Mesenchymal stem cell (in vitro differentiated cells and primary cell): Measurements from ENCODE around the gene BRMS1L.

Experiments
- DNase-seq: peaks from one replicate; pipeline ENCODE4 v3.0.0-alpha.2; 2013
- H2AFZ ChIP-seq: one replicate; pipeline ENCODE4 v1.6.1; 2013; ENCODE audit warnings: low read depth, mild to moderate bottlenecking, control low read depth, inconsistent platforms, low read length, moderate library complexity
- H2AK5ac ChIP-seq: 2 replicates; pipeline ENCODE4 v1.6.1; 2013; ENCODE audit warnings: low read length, moderate library complexity, mild to moderate bottlenecking, inconsistent platforms; ENCODE audit not compliant: severe bottlenecking
- H2BK120ac ChIP-seq: one replicate; pipeline ENCODE4 v1.6.1; 2013; ENCODE audit warnings: low read depth, mild to moderate bottlenecking, inconsistent platforms, low read length, moderate library complexity
- H2BK12ac ChIP-seq, 2 experiments: one replicate each; pipeline ENCODE4 v1.6.1; 2013; ENCODE audit warnings: inconsistent platforms in 2 of 2, low read length in 2 of 2, mild to moderate bottlenecking in 2 of 2, moderate library complexity in 2 of 2, control low read depth in 1 of 2
- H2BK15ac ChIP-seq: one replicate; pipeline ENCODE4 v1.6.1; 2013; ENCODE audit warnings: mild to moderate bottlenecking, low read depth, inconsistent platforms; ENCODE audit not compliant: poor library complexity, severe bottlenecking
- H2BK5ac ChIP-seq: 2 replicates; pipeline ENCODE4 v1.6.1; 2013; ENCODE audit warnings: low read depth, mild to moderate bottlenecking, low read length, control low read depth, inconsistent platforms; ENCODE audit not compliant: poor library complexity, severe bottlenecking
- H3K14ac ChIP-seq, 2 experiments: one replicate each; pipeline ENCODE4 v1.6.1; 2013; ENCODE audit warnings: inconsistent platforms in 2 of 2, low read length in 2 of 2, control low read depth in 1 of 2, mild to moderate bottlenecking in 1 of 2, moderate library complexity in 1 of 2
- H3K18ac ChIP-seq, 2 experiments: one replicate each; pipeline ENCODE4 v1.6.1; 2013; ENCODE audit warnings: inconsistent platforms in 2 of 2, low read length in 2 of 2, control low read depth in 1 of 2, low read depth in 1 of 2, mild to moderate bottlenecking in 1 of 2
- H3K23ac ChIP-seq, 2 experiments: one replicate each; pipeline ENCODE4 v1.6.1; 2013; ENCODE audit warnings: inconsistent platforms in 2 of 2, low read length in 2 of 2, mild to moderate bottlenecking in 2 of 2, moderate library complexity in 2 of 2, control low read depth in 1 of 2
- H3K27ac ChIP-seq: 2 replicates; pipeline ENCODE4 v1.5.1; 2013; ENCODE audit warnings: mild to moderate bottlenecking, moderate library complexity, low read length, control low read depth, inconsistent platforms; ENCODE audit not compliant: poor library complexity, severe bottlenecking
- H3K27me3 ChIP-seq, 2 experiments: 2 replicates each; pipeline versions ENCODE4 v1.6.1 to v1.7.0; 2013; ENCODE audit warnings: low read length in 2 of 2, mild to moderate bottlenecking in 2 of 2, moderate library complexity in 2 of 2, control low read depth in 1 of 2, inconsistent platforms in 1 of 2; ENCODE audit not compliant: control insufficient read depth in 1 of 2, insufficient read depth in 1 of 2
- H3K36me3 ChIP-seq, 2 experiments: 2 replicates each; pipeline versions ENCODE4 v1.6.1 to v1.7.0; 2013; ENCODE audit warnings: low read length in 2 of 2, control low read depth in 1 of 2, inconsistent platforms in 1 of 2, low read depth in 1 of 2, mild to moderate bottlenecking in 1 of 2; ENCODE audit not compliant: insufficient read depth in 2 of 2, control insufficient read depth in 1 of 2
- H3K4ac ChIP-seq, 2 experiments: one replicate each; pipeline ENCODE4 v1.6.1; 2013; ENCODE audit warnings: inconsistent platforms in 2 of 2, low read length in 2 of 2, mild to moderate bottlenecking in 2 of 2, moderate library complexity in 2 of 2, control low read depth in 1 of 2, low read depth in 1 of 2
- H3K4me1 ChIP-seq: 2 replicates; pipeline ENCODE4 v1.6.1; 2013; ENCODE audit warnings: low read depth, low read length, control low read depth; ENCODE audit not compliant: control insufficient read depth, insufficient read depth
- H3K4me2 ChIP-seq: 2 replicates; pipeline ENCODE4 v1.6.1; 2013; ENCODE audit warnings: low read length, mild to moderate bottlenecking, inconsistent platforms; ENCODE audit not compliant: poor library complexity, severe bottlenecking
- H3K4me3 ChIP-seq, 2 experiments: 2 replicates each; pipeline versions ENCODE4 v1.5.1 to v1.7.0; 2013; ENCODE audit warnings: low read length in 2 of 2, mild to moderate bottlenecking in 2 of 2, control low read depth in 1 of 2, low read depth in 1 of 2; ENCODE audit not compliant: insufficient read depth in 1 of 2
- H3K79me1 ChIP-seq: replicated peaks from 2 replicates; pipeline ENCODE4 v1.6.1; 2013; ENCODE audit warnings: mild to moderate bottlenecking, control low read depth, low read length, inconsistent platforms; ENCODE audit not compliant: poor library complexity, severe bottlenecking
- H3K9ac ChIP-seq: 2 replicates; pipeline ENCODE4 v1.7.0; 2013; ENCODE audit warnings: mild to moderate bottlenecking, low read length, moderate library complexity
- H3K9me3 ChIP-seq: 2 replicates; pipeline ENCODE4 v1.7.0; 2013; ENCODE audit warnings: mild to moderate bottlenecking, low read length; ENCODE audit not compliant: control insufficient read depth
- H4K8ac ChIP-seq: one replicate; pipeline ENCODE4 v1.6.1; 2013; ENCODE audit warnings: inconsistent platforms, mild to moderate bottlenecking, low read length, moderate library complexity
- H4K91ac ChIP-seq: one replicate; pipeline ENCODE4 v1.6.1; 2013; ENCODE audit warnings: mild to moderate bottlenecking, low read length, inconsistent platforms
- WGBS: methylation state at CpG from one replicate; pipeline ENCODE4 v1.1.7; 2013; ENCODE audit warnings: mixed read lengths; 5-methylcytosine and 5-hydroxymethylcytosine counted together

BRMS1L gene

DNA sequence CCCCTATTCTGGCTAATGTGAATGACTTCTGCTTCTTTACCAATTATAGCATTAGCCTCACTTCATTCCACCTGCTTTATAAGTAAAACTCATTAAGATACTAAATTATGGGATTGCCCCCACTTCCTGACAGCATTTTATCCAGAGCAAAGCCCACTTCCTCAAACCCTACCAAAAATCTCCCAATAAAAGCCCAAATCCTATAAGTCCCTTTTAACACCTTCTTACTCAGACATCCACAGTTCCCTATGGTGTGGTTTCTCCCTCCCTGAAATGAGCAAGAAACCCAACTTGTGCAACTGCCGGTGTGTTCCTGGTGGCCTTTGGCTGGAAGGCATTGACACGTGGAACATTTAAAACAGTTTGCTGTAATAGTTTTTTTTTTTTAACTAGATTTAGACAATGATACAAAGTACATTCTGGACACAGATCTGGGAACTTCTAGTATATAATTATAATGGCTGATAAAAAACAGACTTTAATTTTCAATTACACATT, 53.1 kb downstream of the BRMS1L start:
- no peak overlapping the region for H3K4me2 ChIP-seq
- no peak overlapping the region for H2BK12ac ChIP-seq
- H3K9me3 ChIP-seq = no peaks in the 10 kb centered on the region
- peak overlapping the region; percentile 55 for H3K9ac ChIP-seq
- H2BK15ac ChIP-seq = no peak overlapping the region
- H4K8ac ChIP-seq = no peak overlapping the region
- H4K91ac ChIP-seq = no peak overlapping the region
- H3K27ac ChIP-seq = peak overlapping the region; percentile 59
- H3K36me3 ChIP-seq = peaks cover 0 to 3% of the 10 kb centered on the region in 2 experiments
- no peaks in the 10 kb centered on the region for H3K4me1 ChIP-seq
- no peak overlapping the region for H2AFZ ChIP-seq
- H3K23ac ChIP-seq = no peak overlapping the region
- no peak overlapping the region for H2AK5ac ChIP-seq
- H3K4me3 ChIP-seq = no peak overlapping the region
- H3K27me3 ChIP-seq = no peaks in the 10 kb centered on the region
- H3K18ac ChIP-seq = no peak overlapping the region
- H3K14ac ChIP-seq = no peak overlapping the region
- 17% methylated on average over 1 of the region's 2 CpGs for WGBS
- H2BK5ac ChIP-seq = no peak overlapping the region
- H3K4ac ChIP-seq = no peak overlapping the region
- no peak overlapping the region for H2BK120ac ChIP-seq
- peak; percentile 79 for DNase-seq
- no peaks in the 10 kb centered on the region for H3K79me1 ChIP-seq

DNA sequence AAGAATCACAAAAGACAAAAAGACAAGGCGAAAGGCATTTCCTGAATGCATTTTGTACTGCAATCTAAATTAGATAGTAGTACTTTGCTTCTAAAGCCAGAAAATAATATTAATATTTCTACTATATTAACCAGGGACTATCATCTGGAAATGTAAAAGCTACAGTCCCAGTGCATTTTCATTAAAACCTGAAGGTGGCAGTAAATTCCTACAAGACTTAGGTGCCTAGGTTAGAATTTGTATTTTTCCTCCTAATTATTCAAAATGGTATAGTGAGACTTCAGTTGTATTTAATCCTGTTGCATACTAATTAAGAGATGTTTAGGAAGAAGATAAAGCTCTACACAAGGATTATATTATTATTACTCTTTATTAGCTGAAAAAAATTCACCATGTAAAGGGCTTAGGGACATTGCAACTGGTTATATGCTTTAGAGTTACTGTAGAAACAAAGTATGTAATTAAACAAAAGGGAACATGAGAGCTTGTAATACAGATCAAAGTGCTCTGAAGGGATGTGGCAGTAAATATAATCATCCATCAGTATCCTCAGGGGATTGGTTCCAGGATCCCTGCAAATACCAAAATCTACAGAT, 53.6 kb downstream of the BRMS1L start:
- no peak overlapping the region for H3K4me3 ChIP-seq
- no peak overlapping the region for H2BK120ac ChIP-seq
- no CpG with 5 or more reads among the region's 1 CpG for WGBS
- H2BK15ac ChIP-seq = no peak overlapping the region
- H3K23ac ChIP-seq = no peak overlapping the region
- H3K9me3 ChIP-seq = no peaks in the 10 kb centered on the region
- no peak overlapping the region for H3K14ac ChIP-seq
- H3K4ac ChIP-seq = no peak overlapping the region
- no peaks in the 10 kb centered on the region for H3K27me3 ChIP-seq
- no peaks in the 10 kb centered on the region for H3K4me1 ChIP-seq
- H3K9ac ChIP-seq = peak overlapping the region; percentile 55
- no peak overlapping the region for H2AFZ ChIP-seq
- no peak overlapping the region for H3K18ac ChIP-seq
- no peak overlapping the region for H3K4me2 ChIP-seq
- no peak overlapping the region for H3K27ac ChIP-seq
- H3K36me3 ChIP-seq = peaks cover 0 to 3% of the 10 kb centered on the region in 2 experiments
- H3K79me1 ChIP-seq = no peaks in the 10 kb centered on the region
- DNase-seq = peak; percentile 43
- H2AK5ac ChIP-seq = no peak overlapping the region
- no peak overlapping the region for H2BK5ac ChIP-seq
- no peak overlapping the region for H4K91ac ChIP-seq
- no peak overlapping the region for H4K8ac ChIP-seq
- H2BK12ac ChIP-seq = no peak overlapping the region

DNA sequence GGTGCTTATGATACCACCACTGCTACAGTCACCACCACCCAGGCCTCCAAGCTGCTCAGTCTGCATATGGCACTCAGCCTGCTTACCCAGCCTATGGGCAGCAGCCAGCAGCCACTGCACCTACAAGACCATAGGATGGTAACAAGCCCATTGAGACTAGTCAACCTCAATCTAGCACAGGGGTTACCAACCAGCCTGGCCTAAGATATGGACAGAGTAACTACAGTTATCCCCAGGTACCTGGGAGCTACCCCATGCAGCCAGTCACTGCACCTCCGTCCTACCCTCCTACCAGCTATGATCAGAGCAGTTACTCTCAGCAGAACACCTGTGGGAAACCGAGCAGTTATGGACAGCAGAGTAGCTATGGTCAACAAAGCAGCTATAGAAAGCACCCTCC, 55.1 kb downstream of the BRMS1L start:
- 86% methylated on average over 2 of the region's 2 CpGs for WGBS

DNA sequence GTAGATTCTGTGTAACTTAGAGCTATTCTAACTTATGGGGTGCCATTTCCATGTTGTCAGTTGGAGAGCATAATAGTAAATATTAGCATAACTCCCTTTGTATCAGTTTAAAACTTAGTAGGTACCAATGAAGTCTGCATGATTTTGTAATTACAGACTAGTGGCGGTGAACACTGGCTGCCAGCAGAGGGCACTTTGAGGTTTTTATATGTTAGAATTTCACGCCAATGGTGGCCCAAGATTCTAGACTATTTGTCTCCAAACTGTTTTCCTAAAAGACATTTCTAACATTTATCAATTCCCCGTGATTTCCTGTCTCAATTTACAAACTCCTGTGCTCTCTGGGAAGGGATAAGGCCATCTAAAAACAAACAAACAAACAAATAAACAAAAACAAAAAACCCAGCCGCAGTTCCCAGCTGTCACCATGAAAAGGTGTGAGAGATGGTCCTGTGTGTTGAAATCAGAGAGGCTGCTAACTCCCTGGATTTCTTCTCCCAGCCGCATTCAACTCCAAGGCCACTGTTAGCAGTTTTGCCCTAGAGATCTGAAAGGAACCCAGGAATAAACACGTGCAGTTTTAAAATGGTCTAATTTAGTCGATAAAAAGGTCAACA, 57.6 kb downstream of the BRMS1L start:
- Histone ChIP-seq H4K91ac (no peak overlapping the region), H2BK12ac (no peak overlapping the region), H2BK15ac (no peak overlapping the region), H3K36me3 (no peaks in the 10 kb centered on the region), H3K27me3 (no peaks in the 10 kb centered on the region), H3K9me3 (no peaks in the 10 kb centered on the region), H2BK120ac (no peak overlapping the region), H2BK5ac (no peak overlapping the region), H2AK5ac (no peak overlapping the region), H3K27ac (no peak overlapping the region), H3K18ac (no peak overlapping the region), H3K4ac (no peak overlapping the region), H4K8ac (no peak overlapping the region), H3K4me1 (no peaks in the 10 kb centered on the region), H3K14ac (no peak overlapping the region), H3K9ac (no peak overlapping the region), H3K4me2 (no peak overlapping the region), H3K79me1 (no peaks in the 10 kb centered on the region), H3K4me3 (no peak overlapping the region), H3K23ac (no peak overlapping the region), H2AFZ (no peak overlapping the region)
- DNase-seq = peak; percentile 34
- WGBS = 73% methylated on average over 7 of the region's 7 CpGs

More for the DNA sequence above, 55.1 kb downstream of the BRMS1L start:
- no peak overlapping the region for H3K23ac ChIP-seq
- no peak overlapping the region for H2AFZ ChIP-seq
- H3K36me3 ChIP-seq = no peaks in the 10 kb centered on the region
- no peak overlapping the region for H2BK5ac ChIP-seq
- H4K8ac ChIP-seq = no peak overlapping the region
- H3K27me3 ChIP-seq = no peaks in the 10 kb centered on the region
- H3K27ac ChIP-seq = no peak overlapping the region
- H3K4me3 ChIP-seq = no peak overlapping the region
- peak overlapping the region; percentile 22 for H4K91ac ChIP-seq
- H3K9me3 ChIP-seq = no peaks in the 10 kb centered on the region
- no peak overlapping the region for H2BK12ac ChIP-seq
- H3K14ac ChIP-seq = no peak overlapping the region
- H3K79me1 ChIP-seq = no peaks in the 10 kb centered on the region
- no peak overlapping the region for H3K4ac ChIP-seq
- no peak overlapping the region for H3K9ac ChIP-seq
- no peak overlapping the region for H3K4me2 ChIP-seq
- no peak overlapping the region for H3K18ac ChIP-seq
- H3K4me1 ChIP-seq = no peaks in the 10 kb centered on the region
- DNase-seq = no peak
- H2AK5ac ChIP-seq = no peak overlapping the region
- H2BK120ac ChIP-seq = no peak overlapping the region
- no peak overlapping the region for H2BK15ac ChIP-seq
